SU-DHL-6 (cell line): Measurements from ENCODE around the gene ABHD16A.
"Not testable (repeated sequence)": the region's sequence is repeated elsewhere in the genome, so short reads cannot be mapped to it uniquely, and the experiment has no call there.

Experiments
- H2AFZ ChIP-seq: fragments of 200-600 bp; sonication (generic); 2 replicates; pipeline ENCODE4 v1.6.1; 2014; ENCODE audit warnings: low read depth, mild to moderate bottlenecking, moderate library complexity, mixed read lengths, antibody characterized with exemption, low read length; ENCODE audit not compliant: severe bottlenecking
- H3F3A ChIP-seq: fragments of 200-600 bp; shearing (Covaris generic); 2 replicates; pipeline ENCODE4 v1.6.0; 2016; ENCODE audit warnings: antibody characterized with exemption, mild to moderate bottlenecking; ENCODE audit not compliant: insufficient read depth
- H3K27ac ChIP-seq: fragments of 200-600 bp; sonication (generic); 2 replicates; pipeline ENCODE4 v1.5.1; 2016; ENCODE audit warnings: low read depth, mild to moderate bottlenecking, low read length, moderate library complexity, mixed read lengths
- H3K27me3 ChIP-seq: fragments of 200-600 bp; sonication (generic), shearing (Covaris generic); 2 replicates; pipeline ENCODE4 v1.6.0; 2014; ENCODE audit warnings: mild to moderate bottlenecking, low read length
- H3K36me3 ChIP-seq: fragments of 200-600 bp; sonication (generic); 2 replicates; pipeline ENCODE4 v1.6.1; 2014; ENCODE audit warnings: mild to moderate bottlenecking, low read length, mixed read lengths
- H3K4me2 ChIP-seq: fragments of 300-600, 200-600 bp; shearing (Covaris generic), sonication (generic); 2 replicates; pipeline ENCODE4 v1.6.0; 2014; ENCODE audit warnings: low read length, low read depth, mild to moderate bottlenecking; ENCODE audit not compliant: poor library complexity, severe bottlenecking
- H3K4me3 ChIP-seq: fragments of 200-600 bp; sonication (generic); 2 replicates; pipeline ENCODE4 v1.5.1; 2014; ENCODE audit warnings: antibody characterized with exemption, low read length, mild to moderate bottlenecking, mixed read lengths; ENCODE audit not compliant: insufficient read depth, poor library complexity, severe bottlenecking
- H3K79me2 ChIP-seq: fragments of 200-600 bp; sonication (generic); 2 replicates; pipeline ENCODE4 v1.6.1; 2014; ENCODE audit warnings: mild to moderate bottlenecking, low read length, moderate library complexity; ENCODE audit not compliant: insufficient read depth
- H3K9ac ChIP-seq: fragments of 200-600 bp; sonication (generic); 2 replicates; pipeline ENCODE4 v1.7.0; 2014; ENCODE audit warnings: mild to moderate bottlenecking, low read length
- H3K9me2 ChIP-seq: fragments of 200-600 bp; sonication (generic); replicated peaks from 2 replicates; pipeline ENCODE4 v1.6.1; 2014; ENCODE audit warnings: low read length; ENCODE audit not compliant: insufficient read depth
- H3K9me3 ChIP-seq: fragments of 200-600 bp; sonication (generic); 2 replicates; pipeline ENCODE4 v1.6.1; 2014; ENCODE audit warnings: low read length, mixed read lengths; ENCODE audit not compliant: insufficient read depth
- H4K20me1 ChIP-seq: fragments of 200-600 bp; sonication (generic); 2 replicates; pipeline ENCODE4 v1.6.1; 2014; ENCODE audit warnings: low read depth, mild to moderate bottlenecking, antibody characterized with exemption, low read length, moderate library complexity, mixed read lengths
- EZH2phosphoT487 ChIP-seq: fragments of 200-600 bp; sonication (generic), shearing (Covaris generic); conservative IDR thresholded peaks from 2 replicates; pipeline ENCODE4 v1.6.1; 2018; ENCODE audit warnings: mild to moderate bottlenecking, antibody characterized with exemption, low read length, moderate library complexity, mixed read lengths
- TF ChIP-seq, protein P1 (sequence below): fragments of 200-600 bp; sonication (generic); IDR thresholded peaks from one replicate; pipeline ENCODE4 v1.5.1; 2017; ENCODE audit warnings: antibody characterized with exemption, mild to moderate bottlenecking, low read length, moderate library complexity; ENCODE audit not compliant: insufficient read depth, poor library complexity, severe bottlenecking

ABHD16A gene

DNA sequence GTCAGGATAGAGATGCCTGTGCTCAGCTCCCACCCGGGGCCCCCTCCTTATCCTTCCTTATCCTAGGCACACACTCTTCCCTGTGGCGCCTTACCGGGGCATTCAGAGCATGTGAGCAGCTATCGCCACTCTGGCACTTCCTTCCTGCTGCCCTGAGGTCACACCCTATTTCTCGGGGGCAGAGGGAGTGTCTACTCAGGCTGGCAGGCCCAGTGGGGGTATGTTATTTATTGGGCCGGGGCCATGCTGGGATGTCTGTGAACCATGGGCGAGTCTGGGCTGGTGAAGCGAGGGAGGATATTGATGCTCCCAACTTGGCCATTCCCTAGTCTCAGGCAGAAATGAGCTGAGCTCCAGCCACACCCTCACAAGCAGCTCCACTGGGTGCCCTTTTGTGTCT lies 8.1 kb upstream of the ABHD16A start:
- no peaks in the 10 kb centered on the region for H3K9me2 ChIP-seq
- no peaks in the 10 kb centered on the region for H3K27me3 ChIP-seq
- H4K20me1 ChIP-seq: no peaks in the 10 kb centered on the region
- H3K4me3 ChIP-seq: no peak overlapping the region
- H3K4me2 ChIP-seq: no peak overlapping the region
- H3K9ac ChIP-seq: no peak overlapping the region
- H3K36me3 ChIP-seq: no peaks in the 10 kb centered on the region
- H3F3A ChIP-seq: no peaks in the 10 kb centered on the region
- no peak overlapping the region for H2AFZ ChIP-seq
- no peaks in the 10 kb centered on the region for H3K79me2 ChIP-seq
- no peak for TF ChIP-seq EZH2phosphoT487
- TF ChIP-seq, protein P1, sequence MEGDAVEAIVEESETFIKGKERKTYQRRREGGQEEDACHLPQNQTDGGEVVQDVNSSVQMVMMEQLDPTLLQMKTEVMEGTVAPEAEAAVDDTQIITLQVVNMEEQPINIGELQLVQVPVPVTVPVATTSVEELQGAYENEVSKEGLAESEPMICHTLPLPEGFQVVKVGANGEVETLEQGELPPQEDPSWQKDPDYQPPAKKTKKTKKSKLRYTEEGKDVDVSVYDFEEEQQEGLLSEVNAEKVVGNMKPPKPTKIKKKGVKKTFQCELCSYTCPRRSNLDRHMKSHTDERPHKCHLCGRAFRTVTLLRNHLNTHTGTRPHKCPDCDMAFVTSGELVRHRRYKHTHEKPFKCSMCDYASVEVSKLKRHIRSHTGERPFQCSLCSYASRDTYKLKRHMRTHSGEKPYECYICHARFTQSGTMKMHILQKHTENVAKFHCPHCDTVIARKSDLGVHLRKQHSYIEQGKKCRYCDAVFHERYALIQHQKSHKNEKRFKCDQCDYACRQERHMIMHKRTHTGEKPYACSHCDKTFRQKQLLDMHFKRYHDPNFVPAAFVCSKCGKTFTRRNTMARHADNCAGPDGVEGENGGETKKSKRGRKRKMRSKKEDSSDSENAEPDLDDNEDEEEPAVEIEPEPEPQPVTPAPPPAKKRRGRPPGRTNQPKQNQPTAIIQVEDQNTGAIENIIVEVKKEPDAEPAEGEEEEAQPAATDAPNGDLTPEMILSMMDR: no peak
- no peak overlapping the region for H3K27ac ChIP-seq
- H3K9me3 ChIP-seq: no peaks in the 10 kb centered on the region

DNA sequence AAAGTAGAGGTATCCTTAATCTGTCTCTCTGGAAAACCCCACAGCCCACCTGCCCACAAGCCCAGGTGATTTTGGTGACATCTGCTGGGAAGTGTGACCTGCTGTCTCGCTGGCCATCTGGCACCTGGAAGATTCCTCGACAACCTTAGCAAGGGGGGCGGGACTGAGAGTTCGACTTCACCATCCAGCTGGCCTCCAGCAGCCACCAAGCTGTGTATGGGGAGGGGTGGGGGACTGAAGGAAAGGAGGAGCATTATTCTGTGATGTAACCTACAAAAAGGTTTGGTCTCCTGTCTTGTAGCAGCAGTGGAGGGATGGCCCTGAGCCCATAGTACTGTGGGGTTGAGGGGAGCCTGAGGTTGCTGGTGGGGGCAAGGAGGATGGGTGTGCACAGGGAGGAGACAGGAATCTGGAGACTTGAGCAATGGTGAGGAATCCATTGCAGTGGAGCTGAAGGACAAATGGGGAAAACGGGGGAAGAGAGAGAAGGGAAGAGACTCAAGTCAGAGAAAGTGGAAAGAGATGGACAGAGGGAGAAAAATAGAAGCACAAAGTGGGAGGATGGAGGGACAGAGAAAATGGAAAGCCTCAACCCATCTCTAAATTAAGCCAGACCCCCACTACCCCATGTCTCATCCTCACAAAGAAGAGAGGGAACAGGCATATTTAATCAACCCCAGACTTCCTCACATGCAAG lies 7.5 kb upstream of the ABHD16A start:
- Histone ChIP-seq H3K9ac (no peak overlapping the region), H3K4me2 (no peak overlapping the region)
- TF ChIP-seq, protein P1: no peak
- no peak for TF ChIP-seq EZH2phosphoT487

DNA sequence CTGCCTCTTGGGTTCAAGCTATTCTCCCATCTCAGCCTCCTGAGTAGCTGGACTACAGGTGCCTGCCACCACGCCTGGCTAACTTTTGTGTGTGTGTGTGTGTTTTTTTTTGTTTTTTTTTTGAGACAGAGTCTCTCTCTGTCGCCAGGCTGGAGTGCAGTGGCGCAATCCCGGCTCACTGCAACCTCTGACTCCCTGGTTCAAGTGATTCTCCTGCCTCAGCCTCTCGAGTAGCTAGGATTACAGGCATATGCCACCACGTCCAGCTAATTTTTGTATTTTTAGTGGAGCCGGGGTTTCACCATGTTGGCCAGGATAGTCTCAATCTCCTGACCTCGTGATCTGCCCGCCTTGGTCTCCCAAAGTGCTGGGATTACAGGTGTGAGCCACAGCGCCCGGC lies 6.0 kb upstream of the ABHD16A start:
- not testable (repeated sequence) for H3K27me3 ChIP-seq, H2AFZ ChIP-seq

More for the DNA sequence above, 7.5 kb upstream of the ABHD16A start:
- no peak overlapping the region for H3K27ac ChIP-seq
- H3K9me2 ChIP-seq: no peaks in the 10 kb centered on the region
- no peaks in the 10 kb centered on the region for H3F3A ChIP-seq
- H3K9me3 ChIP-seq: no peaks in the 10 kb centered on the region
- no peaks in the 10 kb centered on the region for H3K79me2 ChIP-seq
- H3K27me3 ChIP-seq: no peaks in the 10 kb centered on the region
- no peaks in the 10 kb centered on the region for H3K36me3 ChIP-seq
- H3K4me3 ChIP-seq: no peak overlapping the region
- H4K20me1 ChIP-seq: no peaks in the 10 kb centered on the region
- no peak overlapping the region for H2AFZ ChIP-seq

DNA sequence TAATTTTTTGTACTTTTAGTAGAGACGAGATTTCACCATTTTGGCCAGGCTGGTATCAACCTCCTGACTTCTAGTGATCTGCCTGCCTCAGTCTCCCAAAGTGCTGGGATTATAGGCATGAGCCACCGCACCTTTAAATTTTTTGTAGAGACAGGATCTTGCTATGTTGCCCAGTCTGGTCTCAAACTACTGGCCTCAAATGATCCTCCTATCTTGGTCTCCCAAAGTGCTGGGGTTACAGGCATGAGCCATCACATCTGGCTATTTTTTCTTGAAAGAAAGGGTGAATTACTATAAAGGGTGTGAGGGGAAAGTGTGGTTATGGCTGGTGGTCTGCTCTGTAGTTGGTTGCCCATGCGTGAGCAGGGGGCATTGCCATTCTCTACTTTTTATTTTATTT lies 5.1 kb upstream of the ABHD16A start:
- Histone ChIP-seq H3K27ac (no peak overlapping the region), H2AFZ (no peak overlapping the region), H3F3A (peaks cover 6% of the 10 kb centered on the region), H3K9me3 (no peaks in the 10 kb centered on the region), H4K20me1 (no peaks in the 10 kb centered on the region), H3K27me3 (no peaks in the 10 kb centered on the region), H3K4me3 (no peak overlapping the region), H3K9ac (no peak overlapping the region), H3K79me2 (no peaks in the 10 kb centered on the region), H3K9me2 (no peaks in the 10 kb centered on the region), H3K36me3 (no peaks in the 10 kb centered on the region), H3K4me2 (no peak overlapping the region)
- TF ChIP-seq EZH2phosphoT487: no peak
- TF ChIP-seq, protein P1: no peak

More for the DNA sequence above, 6.0 kb upstream of the ABHD16A start:
- H3K79me2 ChIP-seq, H3K4me2 ChIP-seq, H3K36me3 ChIP-seq, H3K9me3 ChIP-seq, H3K27ac ChIP-seq, H3K9ac ChIP-seq, H3K9me2 ChIP-seq, H3K4me3 ChIP-seq, H4K20me1 ChIP-seq, H3F3A ChIP-seq: not testable (repeated sequence)
